Neuronal stem cell (in vitro differentiated cells): ENCODE measurements around the gene FAM163B.
"Not testable (repeated sequence)": the region's sequence is repeated elsewhere in the genome, so short reads cannot be mapped to it uniquely, and the experiment has no call there.

Experiments
- DNase-seq: peaks from one replicate; pipeline ENCODE4 v3.0.0-alpha.2; 2013; ENCODE audit warnings: low spot score
- H2AFZ ChIP-seq: one replicate; pipeline ENCODE4 v1.6.1; 2013; ENCODE audit warnings: mild to moderate bottlenecking, low read length, inconsistent platforms
- H2AK5ac ChIP-seq: 2 replicates; pipeline ENCODE4 v1.6.1; 2013; ENCODE audit warnings: low read depth, mild to moderate bottlenecking, inconsistent platforms, low read length, moderate library complexity, mixed read lengths
- H2BK120ac ChIP-seq: 2 replicates; pipeline ENCODE4 v1.6.1; 2013; ENCODE audit warnings: low read depth, mild to moderate bottlenecking, inconsistent platforms, low read length, moderate library complexity, mixed read lengths
- H2BK12ac ChIP-seq: one replicate; pipeline ENCODE4 v1.6.1; 2013; ENCODE audit warnings: low read length, inconsistent platforms
- H2BK15ac ChIP-seq: 2 replicates; pipeline ENCODE4 v1.6.1; 2013; ENCODE audit warnings: mild to moderate bottlenecking, low read length, inconsistent platforms, mixed read lengths
- H2BK5ac ChIP-seq: one replicate; pipeline ENCODE4 v1.6.1; 2013; ENCODE audit warnings: inconsistent platforms, mild to moderate bottlenecking, low read length, moderate library complexity
- H3K14ac ChIP-seq: one replicate; pipeline ENCODE4 v1.6.1; 2013; ENCODE audit warnings: low read length, inconsistent platforms
- H3K18ac ChIP-seq: 2 replicates; pipeline ENCODE4 v1.6.1; 2013; ENCODE audit warnings: low read length, inconsistent platforms
- H3K23ac ChIP-seq: 2 replicates; pipeline ENCODE4 v1.6.1; 2013; ENCODE audit warnings: low read depth, mild to moderate bottlenecking, mixed read lengths, low read length, inconsistent platforms; ENCODE audit not compliant: poor library complexity
- H3K27ac ChIP-seq: replicated peaks from 3 replicates; pipeline ENCODE4 v1.5.1; 2013; ENCODE audit warnings: low read length, inconsistent platforms
- H3K27me3 ChIP-seq, 3 experiments: 2 replicates each; pipeline ENCODE4 v1.6.1; 2013; ENCODE audit warnings: low read length in 3 of 3, mild to moderate bottlenecking in 2 of 3, inconsistent platforms in 1 of 3, low read depth in 1 of 3, mixed read lengths in 1 of 3, moderate library complexity in 1 of 3; ENCODE audit not compliant: control insufficient read depth in 3 of 3, insufficient read depth in 3 of 3
- H3K36me3 ChIP-seq, 2 donors: replicated peaks in 1 of 2; 2 replicates each; pipeline ENCODE4 v1.6.1; 2013; ENCODE audit warnings: low read length in 2 of 2; ENCODE audit not compliant: control insufficient read depth in 2 of 2, insufficient read depth in 2 of 2
- H3K4ac ChIP-seq: 2 replicates; pipeline ENCODE4 v1.6.1; 2013; ENCODE audit warnings: inconsistent platforms, mild to moderate bottlenecking, low read length, moderate library complexity
- H3K4me1 ChIP-seq, 2 donors: 1 replicate in 1 of 2; 2 replicates in 1 of 2; pipeline ENCODE4 v1.6.1; 2013; ENCODE audit warnings: low read length in 2 of 2, low read depth in 1 of 2; ENCODE audit not compliant: control insufficient read depth in 2 of 2, insufficient read depth in 1 of 2
- H3K4me2 ChIP-seq: one replicate; pipeline ENCODE4 v1.6.1; 2013; ENCODE audit warnings: mild to moderate bottlenecking, low read length, inconsistent platforms; ENCODE audit not compliant: insufficient read depth, poor library complexity, severe bottlenecking
- H3K4me3 ChIP-seq, 2 donors: 2 replicates each; pipeline ENCODE4 v1.5.1; 2013; ENCODE audit warnings: low read length in 2 of 2, mild to moderate bottlenecking in 2 of 2, inconsistent platforms in 1 of 2, moderate library complexity in 1 of 2
- H3K79me1 ChIP-seq: one replicate; pipeline ENCODE4 v1.6.1; 2013; ENCODE audit warnings: low read depth, mild to moderate bottlenecking, inconsistent platforms, low read length, moderate library complexity
- H3K9ac ChIP-seq: one replicate; pipeline ENCODE4 v1.6.1; 2013; ENCODE audit warnings: mild to moderate bottlenecking, low read depth, low read length, inconsistent platforms; ENCODE audit not compliant: poor library complexity
- H3K9me3 ChIP-seq, 2 donors: replicated peaks in 1 of 2; 2 replicates each; pipeline versions ENCODE3 to v1.6.1; 2013; ENCODE audit warnings: low read length in 2 of 2, mild to moderate bottlenecking in 2 of 2, inconsistent platforms in 1 of 2, low read depth in 1 of 2, mixed read lengths in 1 of 2, moderate library complexity in 1 of 2; ENCODE audit not compliant: control insufficient read depth in 2 of 2, insufficient read depth in 1 of 2
- H4K8ac ChIP-seq: one replicate; pipeline ENCODE4 v1.6.1; 2013; ENCODE audit warnings: low read depth, mild to moderate bottlenecking, inconsistent platforms, low read length, moderate library complexity
- H4K91ac ChIP-seq: one replicate; pipeline ENCODE4 v1.6.1; 2013; ENCODE audit warnings: low read length, low read depth, mild to moderate bottlenecking, inconsistent platforms; ENCODE audit not compliant: poor library complexity
- WGBS, 2 donors: extraction: QIAGEN DNeasy Blood & Tissue Kit; methylation state at CpG; one replicate each; pipeline ENCODE4 v1.1.7; 2013; ENCODE audit warnings: missing lambda C conversion rate in 2 of 2, mixed read lengths in 1 of 2; ENCODE audit not compliant: insufficient read length in 2 of 2, insufficient replicate concordance in 1 of 2; ENCODE audit errors: extremely low coverage in 2 of 2; 5-methylcytosine and 5-hydroxymethylcytosine counted together

FAM163B gene

DNA sequence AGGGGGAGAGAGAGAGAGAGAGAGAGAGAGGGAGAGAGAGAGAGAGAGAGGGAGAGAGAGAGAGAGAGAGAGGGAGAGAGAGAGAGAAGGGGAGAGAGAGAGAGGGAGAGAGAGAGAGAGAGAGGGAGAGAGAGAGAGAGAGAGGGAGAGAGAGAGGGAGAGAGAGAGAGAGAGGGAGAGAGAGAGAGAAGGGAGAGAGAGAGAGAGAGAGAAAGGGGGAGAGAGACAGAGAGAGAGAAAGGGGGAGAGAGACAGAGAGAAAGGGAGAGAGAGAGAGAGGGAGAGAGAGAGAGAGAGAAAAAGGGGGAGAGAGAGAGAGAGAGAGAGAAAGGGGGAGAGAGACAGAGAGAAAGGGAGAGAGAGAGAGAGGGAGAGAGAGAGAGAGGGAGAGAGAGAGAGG, 45.4 kb downstream of the FAM163B start:
- H3K27ac ChIP-seq, H3K14ac ChIP-seq, H2BK15ac ChIP-seq, H3K36me3 ChIP-seq, H3K79me1 ChIP-seq, H3K9ac ChIP-seq, H2AFZ ChIP-seq, H3K4ac ChIP-seq, H3K27me3 ChIP-seq, H4K8ac ChIP-seq, H2BK12ac ChIP-seq, H2BK5ac ChIP-seq, H3K4me3 ChIP-seq, H2AK5ac ChIP-seq, H3K23ac ChIP-seq, H3K4me2 ChIP-seq, H2BK120ac ChIP-seq, DNase-seq, H4K91ac ChIP-seq, H3K18ac ChIP-seq, H3K9me3 ChIP-seq: not testable (repeated sequence)
- peaks cover 6 to 14% of the 10 kb centered on the region in 2 donors for H3K4me1 ChIP-seq

DNA sequence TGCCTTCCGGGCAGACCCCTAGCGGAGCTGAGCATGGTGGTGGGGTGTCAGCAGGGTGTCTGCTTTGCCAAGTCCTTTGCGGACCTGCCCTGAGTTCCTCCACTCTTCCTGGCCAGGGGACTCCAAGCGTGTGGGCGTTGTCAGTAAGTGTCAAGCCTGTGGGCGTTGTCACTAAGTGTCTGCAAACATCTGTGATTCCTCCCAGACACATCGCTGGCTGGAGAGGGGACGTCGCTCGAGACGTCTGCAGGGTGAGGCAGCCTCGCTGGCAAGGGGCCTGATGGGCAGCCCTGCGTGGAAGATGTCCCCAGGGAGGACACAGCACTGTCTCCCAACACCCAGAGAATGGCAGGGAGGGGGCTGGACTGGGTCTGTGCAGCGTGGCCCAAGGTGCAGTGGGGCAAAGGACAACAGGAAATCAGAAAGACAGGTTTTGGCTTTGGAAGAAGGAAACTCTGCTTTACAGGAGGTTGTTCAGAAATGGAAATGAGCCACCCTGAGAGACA, 45.8 kb downstream of the FAM163B start:
- Histone ChIP-seq H2BK12ac (peak overlapping the region; percentile 70), H2BK15ac (peak overlapping the region; percentile 85), H4K91ac (no peak overlapping the region), H3K4me3 (no peak overlapping the region), H3K9me3 (no peaks in the 10 kb centered on the region), H2AK5ac (peak overlapping the region; percentile 83), H3K23ac (no peak overlapping the region), H3K9ac (peak overlapping the region; percentile 84), H3K4me1 (peaks cover 10 to 18% of the 10 kb centered on the region in 2 donors), H3K4ac (peak overlapping the region; percentile 92), H3K27ac (no peak overlapping the region), H3K18ac (peak overlapping the region; percentile 59), H2BK5ac (no peak overlapping the region), H3K14ac (peak overlapping the region; percentile 31), H2BK120ac (no peak overlapping the region), H2AFZ (no peak overlapping the region), H3K4me2 (no peak overlapping the region), H3K79me1 (peaks cover 3% of the 10 kb centered on the region), H4K8ac (no peak overlapping the region), H3K36me3 (no peaks in the 10 kb centered on the region), H3K27me3 (peaks cover 0 to 10% (median 0%) of the 10 kb centered on the region in 3 experiments)
- no CpG with 5 or more reads among the region's 14 CpGs for WGBS, 2 donors
- no peak for DNase-seq

DNA sequence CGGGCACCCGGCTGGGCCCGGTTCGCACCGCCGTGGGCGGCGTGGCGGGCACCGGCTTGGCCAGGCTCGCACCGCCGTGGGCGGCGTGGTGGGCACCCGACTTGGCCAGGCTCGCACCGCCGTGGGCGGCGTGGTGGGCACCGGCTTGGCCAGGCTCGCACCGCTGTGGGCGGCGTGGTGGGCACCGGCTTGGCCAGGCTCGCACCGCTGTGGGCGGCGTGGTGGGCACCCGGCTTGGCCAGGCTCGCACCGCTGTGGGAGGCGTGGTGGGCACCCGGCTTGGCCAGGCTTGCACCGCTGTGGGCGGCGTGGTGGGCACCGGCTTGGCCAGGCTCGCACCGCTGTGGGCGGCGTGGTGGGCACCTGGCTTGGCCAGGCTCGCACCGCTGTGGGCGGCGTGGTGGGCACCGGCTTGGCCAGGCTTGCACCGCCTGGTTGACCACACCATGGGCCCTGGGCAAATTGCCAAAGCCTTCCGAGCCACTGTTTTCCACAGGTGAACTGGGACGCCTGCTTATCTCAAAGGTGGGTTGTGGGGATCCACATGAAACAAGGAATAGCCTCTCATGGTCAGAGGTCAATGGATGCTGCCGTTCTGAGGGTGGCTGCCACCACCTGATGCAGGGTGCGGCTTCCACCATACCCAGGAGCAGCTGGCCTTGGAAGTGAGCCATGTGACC, 46.4 kb downstream of the FAM163B start:
- no peak overlapping the region for H3K27ac ChIP-seq
- H3K36me3 ChIP-seq, result no peaks in the 10 kb centered on the region
- H3K18ac ChIP-seq, result peak overlapping the region; percentile 59
- H4K91ac ChIP-seq, result no peak overlapping the region
- H2BK12ac ChIP-seq, result peak overlapping the region; percentile 70
- H2AFZ ChIP-seq, result no peak overlapping the region
- peaks cover 0 to 10% (median 0%) of the 10 kb centered on the region in 3 experiments for H3K27me3 ChIP-seq
- H2BK15ac ChIP-seq, result peak overlapping the region; percentile 85
- no peaks in the 10 kb centered on the region for H3K9me3 ChIP-seq
- no peak overlapping the region for H2BK120ac ChIP-seq
- peaks cover 3% of the 10 kb centered on the region for H3K79me1 ChIP-seq
- no CpG with 5 or more reads among the region's 54 CpGs for WGBS, 2 donors
- H3K23ac ChIP-seq, result no peak overlapping the region
- no peak overlapping the region for H3K4me3 ChIP-seq
- peak overlapping the region; percentile 92 for H3K4ac ChIP-seq
- H3K4me2 ChIP-seq, result no peak overlapping the region
- DNase-seq, result no peak
- H3K4me1 ChIP-seq, result peaks cover 10 to 23% of the 10 kb centered on the region in 2 donors
- no peak overlapping the region for H2BK5ac ChIP-seq
- peak overlapping the region; percentile 21 for H3K9ac ChIP-seq
- peak overlapping the region; percentile 31 for H3K14ac ChIP-seq
- H2AK5ac ChIP-seq, result peak overlapping the region; percentile 83
- no peak overlapping the region for H4K8ac ChIP-seq

DNA sequence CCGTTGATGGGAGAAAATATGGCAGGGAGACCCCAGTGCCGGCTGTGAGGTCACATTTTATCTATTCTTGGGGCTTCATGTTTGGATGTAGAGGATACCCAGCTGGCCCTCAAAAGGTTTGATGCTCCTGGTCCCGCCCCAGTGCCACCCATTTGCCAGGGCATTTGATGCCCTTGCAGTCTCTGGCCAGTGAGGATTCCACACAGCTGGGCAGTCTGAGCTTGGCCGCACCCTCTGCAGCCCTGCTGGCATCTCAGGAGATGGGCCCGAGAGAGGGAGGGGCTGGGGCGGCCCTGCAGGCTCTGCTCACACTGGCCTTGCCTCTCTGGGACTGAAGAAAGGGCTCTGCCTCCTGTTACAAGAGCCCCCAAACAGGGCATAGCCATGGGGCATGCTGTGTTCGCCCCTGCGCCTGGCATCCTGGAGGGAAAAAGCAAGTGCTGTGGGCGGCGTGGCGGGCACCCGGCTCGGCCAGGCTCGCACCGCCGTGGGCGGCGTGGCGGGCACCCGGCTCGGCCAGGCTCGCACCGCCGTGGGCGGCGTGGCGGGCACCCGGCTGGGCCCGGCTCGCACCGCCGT, 47.1 kb downstream of the FAM163B start:
- peak overlapping the region; percentile 24 for H2BK5ac ChIP-seq
- no peak overlapping the region for H4K8ac ChIP-seq
- H2AFZ ChIP-seq, result no peak overlapping the region
- no peak overlapping the region for H3K23ac ChIP-seq
- no peak overlapping the region for H3K4me3 ChIP-seq
- WGBS, 2 donors, result no CpG with 5 or more reads among the region's 32 CpGs
- peak overlapping the region; percentile 46 for H3K18ac ChIP-seq
- H2BK15ac ChIP-seq, result no peak overlapping the region
- peaks cover 0 to 10% (median 0%) of the 10 kb centered on the region in 3 experiments for H3K27me3 ChIP-seq
- H3K36me3 ChIP-seq, result no peaks in the 10 kb centered on the region
- DNase-seq, result no peak
- H3K27ac ChIP-seq, result no peak overlapping the region
- no peak overlapping the region for H3K9ac ChIP-seq
- peak overlapping the region; percentile 81 for H2AK5ac ChIP-seq
- H4K91ac ChIP-seq, result no peak overlapping the region
- peaks cover 10 to 28% of the 10 kb centered on the region in 2 donors for H3K4me1 ChIP-seq
- H3K9me3 ChIP-seq, result no peaks in the 10 kb centered on the region
- no peak overlapping the region for H3K14ac ChIP-seq
- no peak overlapping the region for H2BK120ac ChIP-seq
- H2BK12ac ChIP-seq, result no peak overlapping the region
- no peaks in the 10 kb centered on the region for H3K79me1 ChIP-seq
- no peak overlapping the region for H3K4ac ChIP-seq
- H3K4me2 ChIP-seq, result no peak overlapping the region
